ENCODE data around the gene CRYBG2.
"Not testable (repeated sequence)": the region's sequence is repeated elsewhere in the genome, so short reads cannot be mapped to it uniquely, and the experiment has no call there.

The CRYBG2 gene

GRCh38 chr1:26293911-26294463, 59.9 kb downstream of the CRYBG2 start:
- Histone ChIP-seq H3K9me3 (ENCODE audit: severe bottlenecking) (no peaks in the 10 kb centered on the region), H3K27ac (ENCODE audit: poor library complexity, severe bottlenecking) (no peak overlapping the region), H3K4me1 (ENCODE audit: insufficient read depth, poor library complexity, severe bottlenecking) (peaks cover 12% of the 10 kb centered on the region), H3K27me3 (ENCODE audit: insufficient read depth, poor library complexity, severe bottlenecking) (no peaks in the 10 kb centered on the region), H3K36me3 (ENCODE audit: low read depth) (no peaks in the 10 kb centered on the region), H3K4me3 (ENCODE audit: severe bottlenecking) (no peak overlapping the region)
- ATAC-seq (ENCODE audit: low read depth), result no peak
- DNase-seq (ENCODE audit: low spot score), result no peak
- no peak for TF ChIP-seq CTCF (IDR thresholded peaks at IDR 0.05; ENCODE audit: poor library complexity, severe bottlenecking)

GRCh38 chr1:26292735-26293134, 61.2 kb downstream of the CRYBG2 start:
- not testable (repeated sequence) for H3K9me3 ChIP-seq (ENCODE audit: severe bottlenecking); H3K4me3 ChIP-seq (ENCODE audit: severe bottlenecking); DNase-seq (ENCODE audit: low spot score); H3K36me3 ChIP-seq (ENCODE audit: low read depth); ATAC-seq (ENCODE audit: low read depth); H3K4me1 ChIP-seq (ENCODE audit: insufficient read depth, poor library complexity, severe bottlenecking); H3K27ac ChIP-seq (ENCODE audit: poor library complexity, severe bottlenecking); H3K27me3 ChIP-seq (ENCODE audit: insufficient read depth, poor library complexity, severe bottlenecking)

GRCh38 chr1:26291939-26292338, 62.0 kb downstream of the CRYBG2 start:
- Histone ChIP-seq H3K36me3 (ENCODE audit: low read depth) (no peaks in the 10 kb centered on the region), H3K4me3 (ENCODE audit: severe bottlenecking) (no peak overlapping the region), H3K9me3 (ENCODE audit: severe bottlenecking) (no peaks in the 10 kb centered on the region), H3K27ac (ENCODE audit: poor library complexity, severe bottlenecking) (no peak overlapping the region), H3K4me1 (ENCODE audit: insufficient read depth, poor library complexity, severe bottlenecking) (no peaks in the 10 kb centered on the region), H3K27me3 (ENCODE audit: insufficient read depth, poor library complexity, severe bottlenecking) (no peaks in the 10 kb centered on the region)
- no peak for TF ChIP-seq CTCF (IDR thresholded peaks at IDR 0.05; ENCODE audit: poor library complexity, severe bottlenecking)
- ATAC-seq (ENCODE audit: low read depth) (no peak), DNase-seq (ENCODE audit: low spot score) (no peak)

GRCh38 chr1:26291433-26291832, 62.5 kb downstream of the CRYBG2 start:
- H3K27ac ChIP-seq (ENCODE audit: poor library complexity, severe bottlenecking), result no peak overlapping the region
- H3K27me3 ChIP-seq (ENCODE audit: insufficient read depth, poor library complexity, severe bottlenecking), result no peaks in the 10 kb centered on the region
- no peaks in the 10 kb centered on the region for H3K36me3 ChIP-seq (ENCODE audit: low read depth)
- DNase-seq (ENCODE audit: low spot score) (no peak), ATAC-seq (ENCODE audit: low read depth) (no peak)
- no peak for TF ChIP-seq CTCF (IDR thresholded peaks at IDR 0.05; ENCODE audit: poor library complexity, severe bottlenecking)
- no peaks in the 10 kb centered on the region for H3K4me1 ChIP-seq (ENCODE audit: insufficient read depth, poor library complexity, severe bottlenecking)
- no peaks in the 10 kb centered on the region for H3K9me3 ChIP-seq (ENCODE audit: severe bottlenecking)
- no peak overlapping the region for H3K4me3 ChIP-seq (ENCODE audit: severe bottlenecking)

GRCh38 chr1:26290882-26291261, 63.1 kb downstream of the CRYBG2 start:
- ATAC-seq (ENCODE audit: low read depth), result no peak

More at GRCh38 chr1:26290882-26291261, 63.1 kb downstream of the CRYBG2 start:
- H3K27ac ChIP-seq (ENCODE audit: poor library complexity, severe bottlenecking), result no peak overlapping the region
- H3K4me3 ChIP-seq (ENCODE audit: severe bottlenecking), result no peak overlapping the region
- TF ChIP-seq CTCF (IDR thresholded peaks at IDR 0.05; ENCODE audit: poor library complexity, severe bottlenecking), result no peak
- no peak for DNase-seq (ENCODE audit: low spot score)
- no peaks in the 10 kb centered on the region for H3K27me3 ChIP-seq (ENCODE audit: insufficient read depth, poor library complexity, severe bottlenecking)
- no peaks in the 10 kb centered on the region for H3K9me3 ChIP-seq (ENCODE audit: severe bottlenecking)
- no peaks in the 10 kb centered on the region for H3K36me3 ChIP-seq (ENCODE audit: low read depth)
- no peaks in the 10 kb centered on the region for H3K4me1 ChIP-seq (ENCODE audit: insufficient read depth, poor library complexity, severe bottlenecking)

Data from RWPE2 (cell line).